ENCODE results near the gene LYRM2.

Gene LYRM2

DNA sequence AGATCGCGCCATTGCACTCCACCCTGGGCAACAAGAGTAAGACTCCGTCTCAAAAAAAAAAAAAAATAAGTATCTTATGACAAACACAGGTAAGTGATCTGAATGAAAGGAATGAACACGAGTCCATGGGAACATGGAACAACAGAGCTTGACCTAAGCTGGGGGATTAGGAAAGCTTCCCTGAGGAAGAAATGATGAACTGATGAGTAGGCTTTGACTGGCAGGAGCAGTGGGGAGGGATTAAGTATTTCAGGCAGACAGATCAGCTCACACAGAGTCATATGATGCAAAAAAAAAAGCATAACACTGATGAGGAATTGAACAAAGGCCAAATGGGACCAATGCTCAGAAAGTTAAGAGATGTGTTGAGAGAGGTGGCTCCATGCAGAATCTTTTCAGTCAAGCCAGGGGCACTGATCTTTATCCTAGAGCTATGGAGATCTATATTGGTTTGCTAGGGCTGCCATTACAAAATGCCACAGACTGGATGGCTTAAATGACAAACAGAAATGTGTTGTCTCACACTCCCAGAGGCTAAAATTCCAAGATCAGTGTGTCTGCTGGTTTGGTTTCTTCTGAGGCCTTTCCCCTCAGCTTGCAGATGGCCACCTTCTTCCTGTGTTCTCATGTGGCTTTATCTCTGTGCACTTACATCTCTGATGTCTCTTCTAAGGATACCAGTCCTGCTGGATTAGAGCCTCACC, 120.0 kb downstream of the LYRM2 start:
- H3K4me3 ChIP-seq = no peak overlapping the region

More for the DNA sequence above, 120.0 kb downstream of the LYRM2 start:
- H3K27ac ChIP-seq = no peak overlapping the region

Measured in skin epidermis (tissue), 12 donors.